Activated CD4-positive, alpha-beta T cell treated with anti-CD3 and anti-CD28 coated beads, Interleukin-2, amount 50 U/mL, for 16 hours (primary cell): Measurements from ENCODE around the gene SRSF5.
"Not testable (repeated sequence)": the region's sequence is repeated elsewhere in the genome, so short reads cannot be mapped to it uniquely, and the experiment has no call there.

Source experiments
- DNase-seq: peaks from one replicate; pipeline ENCODE4 v3.0.0-alpha.2; 2020

Gene SRSF5

GRCh38 chr14:69766984-69767368 is at the start of gene SRSF5:
Gene SRSF5 (plus strand): TSS chr14:69767142. CDS start chr14:69768157, 1,015 bp downstream.
- DNase-seq, result peak; percentile 96

DNA sequence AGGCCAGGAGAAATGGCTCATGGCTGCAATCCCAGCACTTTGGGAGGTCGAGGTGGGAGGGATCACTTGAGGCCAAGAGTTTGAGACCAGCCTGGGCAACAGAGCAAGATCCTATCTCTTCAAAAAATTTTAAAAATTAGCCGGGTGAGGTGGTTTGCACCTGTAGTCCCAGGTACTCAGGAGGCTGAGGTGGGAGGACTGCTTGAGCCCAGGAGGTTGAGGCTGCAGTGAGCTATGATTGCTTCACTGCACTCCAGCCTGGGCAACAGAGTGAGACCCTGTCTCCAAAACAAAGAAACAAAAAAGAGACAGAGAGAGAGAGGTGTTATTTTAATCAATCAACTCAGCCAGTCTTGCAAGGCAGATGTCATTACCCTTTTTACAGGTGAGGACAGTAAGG is 48.3 kb upstream of the SRSF5 start:
- DNase-seq, result not testable (repeated sequence)

GRCh38 chr14:69719501-69719951 is 47.4 kb upstream of the SRSF5 start:
- no peak for DNase-seq

GRCh38 chr14:69720912-69721311 is 46.0 kb upstream of the SRSF5 start:
- no peak for DNase-seq

GRCh38 chr14:69726761-69727511 is 40.0 kb upstream of the SRSF5 start:
- peak; percentile 85 for DNase-seq

GRCh38 chr14:69727860-69728259 is 39.1 kb upstream of the SRSF5 start:
- no peak for DNase-seq

GRCh38 chr14:69731919-69732598 is 34.9 kb upstream of the SRSF5 start:
- DNase-seq, result not testable (repeated sequence)

- DNase-seq, result not testable (repeated sequence)
Measured at GRCh38 chr14:69736405-69736804, 30.5 kb upstream of the SRSF5 start.

DNA sequence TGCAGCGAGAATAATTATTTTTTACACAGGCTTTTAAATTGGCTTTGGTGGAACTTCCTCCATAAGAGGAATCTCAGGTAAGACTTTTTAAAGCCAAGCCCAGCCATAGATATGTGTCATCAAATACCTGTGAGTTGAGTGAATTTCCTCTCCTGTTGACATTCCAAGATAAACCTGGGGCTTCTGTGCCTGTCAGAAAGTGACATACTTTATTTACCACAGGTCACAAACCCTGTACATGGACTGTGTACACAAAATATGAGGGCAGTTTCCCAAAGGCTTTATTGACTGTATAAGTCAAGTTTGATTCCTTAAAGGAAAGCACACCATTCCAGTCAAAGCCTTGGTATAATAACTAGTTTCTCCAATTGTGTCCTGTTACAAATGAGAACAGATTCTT is 25.9 kb upstream of the SRSF5 start:
- no peak for DNase-seq

GRCh38 chr14:69749956-69750355 is 17.0 kb upstream of the SRSF5 start:
- DNase-seq, result no peak

DNA sequence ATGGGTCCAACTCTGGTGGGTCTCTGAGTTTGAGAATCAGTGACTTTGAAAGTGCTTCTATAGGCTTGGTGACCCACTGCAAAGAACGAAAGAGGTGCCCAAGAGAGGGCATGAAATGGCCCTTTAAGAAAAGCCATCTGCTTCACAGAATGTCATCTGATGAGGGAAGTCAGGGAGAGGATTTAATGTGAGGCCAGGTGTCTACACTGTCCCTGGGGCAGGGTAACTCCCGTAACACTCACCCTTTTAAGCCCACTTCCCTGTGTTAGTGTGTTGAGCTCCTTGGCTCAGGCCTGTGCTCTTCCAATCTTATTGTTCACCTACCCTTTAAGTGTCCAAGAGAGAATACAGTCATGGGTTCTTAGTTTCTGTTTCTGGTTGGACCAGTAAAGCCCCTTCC is 16.4 kb upstream of the SRSF5 start:
- no peak for DNase-seq

GRCh38 chr14:69752773-69753172 is 14.2 kb upstream of the SRSF5 start:
- no peak for DNase-seq

DNA sequence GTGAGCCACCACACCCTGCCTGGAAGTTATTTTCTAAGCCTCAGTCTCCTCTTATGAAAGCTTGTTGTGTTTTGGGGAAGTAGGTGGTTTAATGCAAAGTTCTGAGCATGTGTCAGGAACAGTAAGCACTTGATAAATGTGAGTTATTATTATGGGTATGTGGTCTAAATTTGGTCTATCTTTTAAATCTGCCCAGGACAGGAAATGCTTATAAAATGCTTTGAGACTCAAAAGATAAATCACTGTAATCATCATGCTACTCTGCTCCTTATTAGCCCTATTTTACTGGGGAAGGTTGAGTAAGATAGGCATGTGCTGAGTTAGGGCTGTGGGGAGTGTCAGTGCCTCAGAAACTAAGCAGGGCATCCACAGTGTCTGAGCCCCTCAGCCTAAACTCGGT is 13.1 kb upstream of the SRSF5 start:
- no peak for DNase-seq

DNA sequence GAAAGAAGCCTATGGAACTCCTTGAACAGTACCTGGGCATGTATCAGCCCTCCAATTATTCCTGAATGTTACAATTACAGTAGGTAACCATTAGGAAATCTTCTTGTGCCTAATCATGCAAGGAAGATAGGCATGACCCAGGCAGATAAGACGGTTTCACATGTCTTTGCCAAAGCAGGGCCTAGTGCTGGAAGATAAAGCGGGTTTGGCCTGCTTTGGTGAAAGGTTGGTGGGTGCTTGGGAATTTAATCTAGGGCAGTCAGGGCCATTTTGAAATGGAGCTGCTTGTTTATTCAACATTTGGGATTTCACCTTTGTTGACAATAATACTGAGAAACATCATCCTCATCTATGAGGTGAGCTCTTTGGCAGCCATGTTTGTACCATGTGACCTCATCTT is 12.5 kb upstream of the SRSF5 start:
- no peak for DNase-seq

- DNase-seq, result no peak
Measured at GRCh38 chr14:69755296-69755695, 11.6 kb upstream of the SRSF5 start.

GRCh38 chr14:69755784-69756183 is 11.2 kb upstream of the SRSF5 start:
- DNase-seq, result no peak

DNA sequence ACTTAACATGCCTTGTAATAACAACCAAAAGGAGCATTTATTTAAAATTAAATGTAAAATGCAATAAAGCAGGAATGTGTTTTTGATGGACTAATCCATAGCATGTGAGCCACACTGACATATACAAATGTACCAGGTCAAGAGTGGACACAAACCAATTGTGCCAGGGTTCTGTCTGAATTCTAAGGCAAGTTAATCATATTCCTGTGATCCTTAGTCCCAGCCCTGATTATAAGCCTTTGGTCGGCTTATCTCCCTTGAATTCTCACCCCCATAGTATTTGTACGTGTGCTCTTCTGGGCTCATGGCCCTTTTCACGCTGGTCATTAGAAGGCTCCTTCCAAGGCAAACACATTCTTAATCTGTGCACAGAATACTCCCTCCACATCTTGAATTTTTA is 10.6 kb upstream of the SRSF5 start:
- DNase-seq, result no peak

GRCh38 chr14:69760810-69761209 is 6.1 kb upstream of the SRSF5 start:
- no peak for DNase-seq

DNA sequence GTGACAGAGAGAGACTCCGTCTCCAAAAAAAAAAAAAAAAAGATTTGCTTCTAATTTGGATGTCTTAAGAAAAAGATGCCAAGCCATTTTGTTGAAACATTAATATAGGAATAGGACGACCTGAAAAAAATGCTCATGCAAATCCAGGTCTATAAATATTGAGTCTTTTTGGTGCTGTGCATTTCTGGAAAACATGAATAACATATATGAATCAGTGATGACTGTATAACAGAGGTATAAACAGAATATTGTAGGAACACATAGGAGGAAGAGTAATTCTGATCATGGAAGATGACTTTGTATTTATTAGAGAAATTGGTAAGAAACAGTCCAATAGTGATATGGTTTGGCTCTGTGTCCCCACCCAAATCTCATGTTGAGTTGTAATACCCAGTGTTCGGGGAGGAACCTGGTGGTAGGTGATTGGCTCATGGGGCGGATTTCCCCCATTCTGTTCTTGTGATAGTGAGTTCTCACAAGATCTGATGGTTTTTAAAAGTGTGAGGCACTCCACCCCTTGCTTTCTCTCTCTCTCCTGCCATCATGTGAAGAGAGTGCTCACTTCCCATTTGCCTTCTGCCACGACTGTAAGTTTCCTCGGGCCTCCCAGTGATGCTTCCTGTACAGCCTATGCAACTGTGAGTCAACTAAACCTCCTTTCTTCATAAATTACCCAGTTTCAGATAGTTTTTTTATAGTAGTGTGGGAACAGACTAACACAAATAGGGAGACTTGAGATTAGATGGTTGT is 3.0 kb upstream of the SRSF5 start:
- no peak for DNase-seq

GRCh38 chr14:69767369-69767999 is 542 bp downstream of the SRSF5 start:
- peak; percentile 94 for DNase-seq

- no peak for DNase-seq
Measured at GRCh38 chr14:69768873-69769272, 1.9 kb downstream of the SRSF5 start.

GRCh38 chr14:69769623-69770022 is 2.7 kb downstream of the SRSF5 start:
- no peak for DNase-seq

DNA sequence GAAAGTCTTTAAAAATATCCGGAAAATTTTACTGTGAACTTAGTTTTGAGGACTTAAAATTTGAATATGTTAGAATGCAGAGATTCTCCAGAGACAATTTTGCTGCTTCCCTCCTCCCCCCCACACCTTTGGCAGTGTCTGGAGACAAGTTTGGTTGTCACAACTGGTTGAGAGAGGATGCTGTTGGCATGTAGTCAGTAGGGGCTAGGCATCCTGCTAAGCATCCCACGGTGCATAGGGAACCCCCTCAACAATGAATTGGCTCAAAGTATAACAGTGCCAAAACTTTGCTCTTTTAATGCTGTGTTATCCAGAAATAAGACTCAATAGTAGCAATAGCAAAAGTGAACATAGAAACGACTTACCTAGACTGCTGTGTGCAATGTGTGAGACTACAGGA is 3.6 kb downstream of the SRSF5 start:
- DNase-seq, result no peak
